ENCODE results near the gene PRCC. TPM values are rescaled to one million over a fixed set of nuclear protein-coding genes. Genes with fewer than 3 reads are reported as not detected.

The PRCC gene
- polyA plus RNA-seq, 3 donors = 26.7 to 37.1 (median 29.6) TPM

- Mint-ChIP-seq H3K36me3 (peaks cover 41 to 56% of the 10 kb centered on the region in 2 donors), H3K27ac (peak overlapping the region; percentile 79 to 97 (median 96)), H3K9me3 (peaks cover 0 to 2% (median 0%) of the 10 kb centered on the region in 7 donors), H3K4me3 (no peak overlapping the region), H3K4me1 (peaks cover 36% of the 10 kb centered on the region), H3K27me3 (ENCODE audit: low read depth in 3 of 3) (peaks cover 0 to 2% (median 1%) of the 10 kb centered on the region in 3 donors)
- no CpG with 5 or more reads among the region's 3 CpGs for WGBS (ENCODE audit: insufficient coverage)
- H3K36me3 ChIP-seq (replicated peaks in 1 of 2; ENCODE audit: control insufficient read depth in 1 of 2, insufficient read depth in 2 of 2, low read length in 2 of 2) = peaks cover 36 to 49% of the 10 kb centered on the region in 2 donors
- H3K4me2 ChIP-seq (replicated peaks; ENCODE audit: extremely low read depth, low read length, poor library complexity, severe bottlenecking) = peak overlapping the region; percentile 89
- no peak overlapping the region for H3K4me3 ChIP-seq (replicated peaks in 1 of 3; ENCODE audit: low read depth in 2 of 3, low read length in 3 of 3)
- no peaks in the 10 kb centered on the region for H3K27me3 ChIP-seq (ENCODE audit: control insufficient read depth in 2 of 2, insufficient read depth in 2 of 2, low read length in 2 of 2)
- no peak for TF ChIP-seq CTCF (IDR thresholded peaks at IDR 0.05)
- intact Hi-C loops (cut with micrococcal nuclease) = no loop called here
- H3K9ac ChIP-seq (ENCODE audit: insufficient read depth, low read length, poor library complexity, severe bottlenecking) = no peak overlapping the region
- H3K4me1 ChIP-seq (ENCODE audit: control insufficient read depth in 1 of 2, insufficient read depth in 2 of 2, low read length in 2 of 2) = peaks cover 32 to 42% of the 10 kb centered on the region in 2 donors
- H4K20me1 ChIP-seq (ENCODE audit: insufficient read depth, low read length) = peaks cover 23% of the 10 kb centered on the region
- peak overlapping the region in 1 of 2 donors; percentile 83 for H3K27ac ChIP-seq (ENCODE audit: low read depth in 1 of 2, low read length in 2 of 2)
- peak overlapping the region; percentile 85 for H2AFZ ChIP-seq (ENCODE audit: insufficient read depth, low read depth, low read length, poor library complexity, severe bottlenecking)
- DNase-seq = no peak
- peaks cover 46% of the 10 kb centered on the region for H3K79me2 ChIP-seq (ENCODE audit: insufficient read depth, low read length)
- H3K9me3 ChIP-seq (replicated peaks in 1 of 2; ENCODE audit: control insufficient read depth in 1 of 2, insufficient read depth in 1 of 2, low read length in 2 of 2) = no peaks in the 10 kb centered on the region
Measured at GRCh38 chr1:156742017-156742416, 25.3 kb upstream of the PRCC start.

- H3K79me2 ChIP-seq (ENCODE audit: insufficient read depth, low read length) = peaks cover 54% of the 10 kb centered on the region
Measured at GRCh38 chr1:156742801-156743200, 24.5 kb upstream of the PRCC start.

More at GRCh38 chr1:156742801-156743200, 24.5 kb upstream of the PRCC start:
- H3K27ac ChIP-seq (ENCODE audit: low read depth in 1 of 2, low read length in 2 of 2) = peak overlapping the region in 1 of 2 donors; percentile 21
- peaks cover 30 to 42% of the 10 kb centered on the region in 2 donors for H3K36me3 ChIP-seq (replicated peaks in 1 of 2; ENCODE audit: control insufficient read depth in 1 of 2, insufficient read depth in 2 of 2, low read length in 2 of 2)
- H3K9me3 ChIP-seq (replicated peaks in 1 of 2; ENCODE audit: control insufficient read depth in 1 of 2, insufficient read depth in 1 of 2, low read length in 2 of 2) = no peaks in the 10 kb centered on the region
- no peak overlapping the region for H3K4me3 Mint-ChIP-seq
- WGBS (ENCODE audit: insufficient coverage) = 100% methylated on average over 1 of the region's 4 CpGs
- H3K4me1 ChIP-seq (ENCODE audit: control insufficient read depth in 1 of 2, insufficient read depth in 2 of 2, low read length in 2 of 2) = peaks cover 39 to 49% of the 10 kb centered on the region in 2 donors
- H3K36me3 Mint-ChIP-seq = peaks cover 34 to 48% of the 10 kb centered on the region in 2 donors
- no peak overlapping the region for H3K9ac ChIP-seq (ENCODE audit: insufficient read depth, low read length, poor library complexity, severe bottlenecking)
- H3K27ac Mint-ChIP-seq = peak overlapping the region in 6 of 7 donors; percentile 20 to 89 (median 70)
- peaks cover 42% of the 10 kb centered on the region for H3K4me1 Mint-ChIP-seq
- H3K4me2 ChIP-seq (replicated peaks; ENCODE audit: extremely low read depth, low read length, poor library complexity, severe bottlenecking) = no peak overlapping the region
- H3K9me3 Mint-ChIP-seq = peaks cover 0 to 2% (median 0%) of the 10 kb centered on the region in 7 donors
- no peak overlapping the region for H3K4me3 ChIP-seq (replicated peaks in 1 of 3; ENCODE audit: low read depth in 2 of 3, low read length in 3 of 3)
- TF ChIP-seq CTCF (IDR thresholded peaks at IDR 0.05) = no peak
- peaks cover 30% of the 10 kb centered on the region for H4K20me1 ChIP-seq (ENCODE audit: insufficient read depth, low read length)
- H3K27me3 Mint-ChIP-seq (ENCODE audit: low read depth in 3 of 3) = peaks cover 0 to 3% (median 2%) of the 10 kb centered on the region in 3 donors
- H3K27me3 ChIP-seq (ENCODE audit: control insufficient read depth in 2 of 2, insufficient read depth in 2 of 2, low read length in 2 of 2) = no peaks in the 10 kb centered on the region
- no peak overlapping the region for H2AFZ ChIP-seq (ENCODE audit: insufficient read depth, low read depth, low read length, poor library complexity, severe bottlenecking)
- intact Hi-C loops (cut with micrococcal nuclease) = no loop called here
- no peak for DNase-seq
